DND-41 (cell line): ENCODE data around the gene LRRC39.

Source experiments
- ATAC-seq: fragments of 200-7000 bp; cut with Tn5 transposase; 3 replicates; pipeline ENCODE4 v1.9.1; 2021; ENCODE audit warnings: low read depth; ENCODE audit not compliant: insufficient read depth
- DNase-seq: peaks from one replicate; pipeline ENCODE4 v3.0.0-alpha.2; 2020
- H2AFZ ChIP-seq: 2 replicates; pipeline ENCODE4 v1.6.0; 2012; ENCODE audit warnings: low read depth, low read length
- H3K27ac ChIP-seq: 2 replicates; pipeline ENCODE4 v1.5.1; 2012; ENCODE audit warnings: low read length, inconsistent platforms
- H3K27me3 ChIP-seq: fragments of 200-600 bp; sonication (generic); 2 replicates; pipeline ENCODE4 v1.6.0; 2012; ENCODE audit warnings: low read length, mild to moderate bottlenecking, inconsistent platforms; ENCODE audit not compliant: insufficient read depth, poor library complexity
- H3K36me3 ChIP-seq: 2 replicates; pipeline ENCODE4 v1.5.1; 2012; ENCODE audit warnings: low read length, inconsistent platforms; ENCODE audit not compliant: insufficient read depth
- H3K4me1 ChIP-seq: 2 replicates; pipeline ENCODE4 v1.5.1; 2012; ENCODE audit warnings: mild to moderate bottlenecking, low read length; ENCODE audit not compliant: insufficient read depth
- H3K4me2 ChIP-seq: 2 replicates; pipeline ENCODE4 v1.6.0; 2012; ENCODE audit warnings: mild to moderate bottlenecking, moderate library complexity, low read length, inconsistent platforms; ENCODE audit not compliant: insufficient read depth
- H3K4me3 ChIP-seq, 2 experiments: fragments of 200-600 bp in 1 of 2; shearing (Covaris generic) in 1 of 2; 2 replicates each; pipeline ENCODE4 v1.5.1; 2012 to 2016; ENCODE audit warnings: inconsistent platforms in 2 of 2, low read length in 2 of 2, mild to moderate bottlenecking in 2 of 2, low read depth in 1 of 2, moderate library complexity in 1 of 2
- H3K79me2 ChIP-seq: 2 replicates; pipeline ENCODE4 v1.6.0; 2012; ENCODE audit warnings: low read length, inconsistent platforms; ENCODE audit not compliant: insufficient read depth
- H3K9ac ChIP-seq: 2 replicates; pipeline ENCODE4 v1.6.0; 2012; ENCODE audit warnings: low read depth, mild to moderate bottlenecking, inconsistent platforms, low read length, moderate library complexity
- H3K9me3 ChIP-seq: 2 replicates; pipeline ENCODE4 v1.5.1; 2012; ENCODE audit warnings: low read length, moderate library complexity, mild to moderate bottlenecking, inconsistent platforms; ENCODE audit not compliant: insufficient read depth, severe bottlenecking
- H4K20me1 ChIP-seq: 2 replicates; pipeline ENCODE4 v1.6.0; 2012; ENCODE audit warnings: low read length; ENCODE audit not compliant: insufficient read depth
- CTCF ChIP-seq: IDR thresholded peaks from 2 replicates; pipeline ENCODE4 v1.5.1; 2012; ENCODE audit warnings: borderline replicate concordance, low read length, moderate library complexity, mild to moderate bottlenecking; ENCODE audit not compliant: poor library complexity, severe bottlenecking; ENCODE audit errors: extremely low read depth
- EZH2 ChIP-seq: IDR thresholded peaks from 3 replicates; pipeline ENCODE4 v1.6.1; 2012; ENCODE audit warnings: borderline replicate concordance, low read depth, mild to moderate bottlenecking, moderate library complexity, low read length, inconsistent platforms; ENCODE audit not compliant: severe bottlenecking

The LRRC39 gene

GRCh38 chr1:100178091-100178490 lies at the start of gene LRRC39:
TSS of gene LRRC39 (minus strand) at chr1:100178256. CDS start at chr1:100168516, 9,740 bp downstream.
- no peak within 1 kb of the TSS for H3K4me2 ChIP-seq
- H3K4me1 ChIP-seq = no peaks in the 10 kb centered on the region
- no peak within 1 kb of the TSS for H3K27ac ChIP-seq
- ATAC-seq (no peak), DNase-seq (no peak)
- H3K4me3 ChIP-seq = no peak within 1 kb of the TSS
- no peak within 1 kb of the TSS for H2AFZ ChIP-seq
- no peaks in the 10 kb centered on the region for H3K79me2 ChIP-seq
- no peaks in the 10 kb centered on the region for H3K27me3 ChIP-seq
- no peaks in the 10 kb centered on the region for H3K9me3 ChIP-seq
- no peaks in the 10 kb centered on the region for H4K20me1 ChIP-seq
- H3K9ac ChIP-seq = no peak within 1 kb of the TSS
- TF ChIP-seq CTCF (no peak), EZH2 (no peak)
- no peaks in the 10 kb centered on the region for H3K36me3 ChIP-seq

GRCh38 chr1:100222428-100222827 lies 44.4 kb upstream of the LRRC39 start:
- no peaks in the 10 kb centered on the region for H3K79me2 ChIP-seq
- H2AFZ ChIP-seq = no peak overlapping the region
- no peaks in the 10 kb centered on the region for H4K20me1 ChIP-seq
- DNase-seq (no peak), ATAC-seq (no peak)
- no peak overlapping the region for H3K27ac ChIP-seq
- no peak overlapping the region for H3K4me3 ChIP-seq
- H3K36me3 ChIP-seq = peaks cover 8% of the 10 kb centered on the region
- H3K9me3 ChIP-seq = no peaks in the 10 kb centered on the region
- no peak overlapping the region for H3K4me2 ChIP-seq
- no peak overlapping the region for H3K9ac ChIP-seq
- no peaks in the 10 kb centered on the region for H3K27me3 ChIP-seq
- H3K4me1 ChIP-seq = peaks cover 3% of the 10 kb centered on the region; the same call in 1 of the 2 replicates
- TF ChIP-seq EZH2 (no peak), CTCF (no peak)

GRCh38 chr1:100219883-100220282 lies 41.8 kb upstream of the LRRC39 start:
- peaks cover 3% of the 10 kb centered on the region; the same call in 1 of the 2 replicates for H3K4me1 ChIP-seq
- H3K9me3 ChIP-seq = no peaks in the 10 kb centered on the region
- ATAC-seq (no peak), DNase-seq (no peak)
- no peak overlapping the region for H3K9ac ChIP-seq
- H3K79me2 ChIP-seq = no peaks in the 10 kb centered on the region
- TF ChIP-seq EZH2 (no peak), CTCF (no peak)
- peaks cover 14% of the 10 kb centered on the region for H3K36me3 ChIP-seq
- no peak overlapping the region for H3K4me3 ChIP-seq
- no peak overlapping the region for H3K4me2 ChIP-seq
- H4K20me1 ChIP-seq = no peaks in the 10 kb centered on the region
- no peaks in the 10 kb centered on the region for H3K27me3 ChIP-seq
- H2AFZ ChIP-seq = no peak overlapping the region
- no peak overlapping the region for H3K27ac ChIP-seq

GRCh38 chr1:100219457-100219856 lies 41.4 kb upstream of the LRRC39 start:
- H4K20me1 ChIP-seq = no peaks in the 10 kb centered on the region

More at GRCh38 chr1:100219457-100219856, 41.4 kb upstream of the LRRC39 start:
- Histone ChIP-seq H3K4me2 (no peak overlapping the region), H3K79me2 (no peaks in the 10 kb centered on the region), H3K27me3 (no peaks in the 10 kb centered on the region), H3K9ac (no peak overlapping the region), H2AFZ (no peak overlapping the region), H3K4me3 (no peak overlapping the region), H3K27ac (no peak overlapping the region), H3K9me3 (no peaks in the 10 kb centered on the region), H3K4me1 (peaks cover 3% of the 10 kb centered on the region; the same call in 1 of the 2 replicates), H3K36me3 (peaks cover 17% of the 10 kb centered on the region)
- ATAC-seq = peak; percentile 48; the same call in 1 of the 3 replicates
- DNase-seq = no peak
- TF ChIP-seq CTCF (no peak), EZH2 (no peak)
